RWPE2 (cell line): ENCODE results near the gene RNF32.

Experiments used
- ATAC-seq: fragments of 200-7000 bp; cut with Tn5 transposase; 3 replicates; pipeline ENCODE4 v1.9.1; 2021; ENCODE audit warnings: low read depth
- DNase-seq: peaks from one replicate; pipeline ENCODE4 v3.0.0-alpha.2; 2020; ENCODE audit warnings: low spot score
- H3K27ac ChIP-seq: fragments of 450-650 bp; 2 replicates; pipeline ENCODE4 v1.5.1; 2017; ENCODE audit warnings: mild to moderate bottlenecking; ENCODE audit not compliant: poor library complexity, severe bottlenecking
- H3K27me3 ChIP-seq: fragments of 250-450 bp; sonication (Bioruptor Pico); 2 replicates; pipeline ENCODE4 v1.5.1; 2021; ENCODE audit warnings: mild to moderate bottlenecking, moderate library complexity; ENCODE audit not compliant: insufficient read depth, poor library complexity, severe bottlenecking
- H3K36me3 ChIP-seq: fragments of 250-450 bp; sonication (Bioruptor Pico); 2 replicates; pipeline ENCODE4 v1.5.1; 2020; ENCODE audit warnings: low read depth, mild to moderate bottlenecking, moderate library complexity
- H3K4me1 ChIP-seq: fragments of 250-450 bp; sonication (Bioruptor Pico); 2 replicates; pipeline ENCODE4 v1.5.1; 2021; ENCODE audit warnings: mild to moderate bottlenecking, moderate library complexity; ENCODE audit not compliant: insufficient read depth, poor library complexity, severe bottlenecking
- H3K4me3 ChIP-seq: fragments of 250-450 bp; sonication (Bioruptor Pico); 2 replicates; pipeline ENCODE4 v1.5.1; 2021; ENCODE audit warnings: mild to moderate bottlenecking, moderate library complexity; ENCODE audit not compliant: severe bottlenecking
- H3K9me3 ChIP-seq: fragments of 250-450 bp; sonication (Bioruptor Pico); 2 replicates; pipeline ENCODE4 v1.5.1; 2021; ENCODE audit warnings: mild to moderate bottlenecking, moderate library complexity; ENCODE audit not compliant: severe bottlenecking
- CTCF ChIP-seq: fragments of 450-650 bp; IDR thresholded peaks from one replicate; pipeline ENCODE4 v1.5.1; 2017; ENCODE audit warnings: mild to moderate bottlenecking, moderate library complexity; ENCODE audit not compliant: poor library complexity, severe bottlenecking

Gene RNF32

GRCh38 chr7:156609010-156609877 is 31.3 kb upstream of the RNF32 start:
- H3K4me1 ChIP-seq = no peaks in the 10 kb centered on the region
- H3K4me3 ChIP-seq = no peak overlapping the region
- DNase-seq = no peak
- no peaks in the 10 kb centered on the region for H3K9me3 ChIP-seq
- H3K27ac ChIP-seq = no peak overlapping the region
- H3K36me3 ChIP-seq = no peaks in the 10 kb centered on the region
- peaks cover 7% of the 10 kb centered on the region for H3K27me3 ChIP-seq
- no peak for TF ChIP-seq CTCF
- no peak for ATAC-seq

- H3K4me3 ChIP-seq = no peak overlapping the region
- ATAC-seq (no peak), DNase-seq (no peak)
- H3K27ac ChIP-seq = no peak overlapping the region
- H3K9me3 ChIP-seq = no peaks in the 10 kb centered on the region
- TF ChIP-seq CTCF = no peak
- no peaks in the 10 kb centered on the region for H3K36me3 ChIP-seq
- no peaks in the 10 kb centered on the region for H3K4me1 ChIP-seq
- peaks cover 11% of the 10 kb centered on the region for H3K27me3 ChIP-seq
These were observed 30.4 kb upstream of the RNF32 start for GRCh38 chr7:156610130-156610529.

DNA sequence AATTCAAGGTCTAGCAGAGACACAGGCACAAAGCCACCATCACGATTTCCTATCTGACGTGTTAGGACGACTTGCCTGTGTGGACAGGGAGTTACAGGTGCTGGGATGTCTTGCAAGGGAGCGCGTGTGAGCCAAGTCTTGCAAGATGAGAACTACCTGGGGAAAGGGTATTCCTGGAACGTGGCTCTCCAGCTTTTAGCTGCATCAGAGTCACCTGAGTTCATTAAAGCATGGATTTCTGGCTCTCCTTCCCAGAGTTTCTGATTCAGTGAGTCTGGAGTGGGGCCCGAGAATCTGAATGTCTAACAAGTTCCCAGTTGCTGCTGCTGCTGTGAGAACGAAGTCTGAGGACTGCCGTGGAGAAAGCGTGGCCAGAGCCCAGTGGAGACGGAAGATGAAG is 30.0 kb upstream of the RNF32 start:
- TF ChIP-seq CTCF = no peak

GRCh38 chr7:156611014-156612010 is 29.3 kb upstream of the RNF32 start:
- Histone ChIP-seq H3K27ac (no peak overlapping the region), H3K4me3 (no peak overlapping the region)
- no peak for ATAC-seq

More for the DNA sequence above, 30.0 kb upstream of the RNF32 start:
- Histone ChIP-seq H3K27ac (no peak overlapping the region), H3K4me1 (no peaks in the 10 kb centered on the region), H3K9me3 (no peaks in the 10 kb centered on the region), H3K36me3 (no peaks in the 10 kb centered on the region), H3K4me3 (no peak overlapping the region), H3K27me3 (peaks cover 14% of the 10 kb centered on the region)
- DNase-seq (no peak), ATAC-seq (no peak)

More at GRCh38 chr7:156611014-156612010, 29.3 kb upstream of the RNF32 start:
- H3K4me1 ChIP-seq = no peaks in the 10 kb centered on the region
- H3K27me3 ChIP-seq = peaks cover 14% of the 10 kb centered on the region
- TF ChIP-seq CTCF = no peak
- H3K36me3 ChIP-seq = no peaks in the 10 kb centered on the region
- no peaks in the 10 kb centered on the region for H3K9me3 ChIP-seq
- DNase-seq = no peak
